ENCODE measurements around the gene PPL. TPM values are rescaled to one million over a fixed set of nuclear protein-coding genes. Genes with fewer than 3 reads are reported as not detected.

PPL gene
- total and polyA plus RNA-seq, 2 of the 8 experiments (the other 6 are each of a cell fraction or from before 2014, with no cell fraction given) = 11.3 to 29.5 TPM

GRCh38 chr16:4868026-4868425, 68.9 kb downstream of the PPL start (continued):
- TF ChIP-seq CHD7 (IDR thresholded peaks at IDR 0.05; ENCODE audit: insufficient replicate concordance, low read length) = no peak
- no peak for TF ChIP-seq KDM4A (IDR thresholded peaks at IDR 0.05; ENCODE audit: low read depth, low read length, severe bottlenecking)
- no peak for TF ChIP-seq CHD2 (IDR thresholded peaks at IDR 0.05; ENCODE audit: low read length)

All from H1 (cell line).